Panc1 (cell line): ENCODE data around the gene ECD. TPM values are rescaled to one million over a fixed set of nuclear protein-coding genes. Genes with fewer than 3 reads are reported as not detected.
"Not testable (repeated sequence)": the region's sequence is repeated elsewhere in the genome, so short reads cannot be mapped to it uniquely, and the experiment has no call there.

Experiments
- ATAC-seq: fragments of 200-7000 bp; cut with Tn5 transposase; 2 replicates; pipeline ENCODE4 v1.9.1; 2020; ENCODE audit warnings: mild to moderate bottlenecking, moderate library complexity
- BruUV-seq: library from RNA; stranded (reverse); fragments of 400-500 nt; replicated peaks from 2 replicates; lab custom pipeline; 2021; lab: Mats Ljungman, UMichigan
- CTCF ChIA-PET: fragments of 300-600 bp; sonication (Branson Sonifier 250); formaldehyde crosslinking; loops from one replicate; lab custom pipeline; 2022; ENCODE audit warnings: antibody characterized with exemption; lab: Charles Lee
- POLR2A ChIA-PET: fragments of 300-600 bp; sonication (Branson Sonifier 250); formaldehyde crosslinking; loops from one replicate; lab custom pipeline; 2022; ENCODE audit warnings: antibody characterized with exemption; lab: Charles Lee
- DNase-seq: peaks from one replicate; pipeline ENCODE4 v3.0.0-alpha.2; 2010; ENCODE audit warnings: low read depth, low spot score
- H3K27ac ChIP-seq: 2 replicates; pipeline ENCODE4 v1.5.1; 2011; ENCODE audit warnings: mild to moderate bottlenecking, low read length, inconsistent platforms
- H3K27me3 ChIP-seq: fragments of 200-500 bp; sonication (Bioruptor generic); 2 replicates; pipeline ENCODE4 v1.6.0; 2014; ENCODE audit warnings: low read length, inconsistent platforms; ENCODE audit not compliant: control insufficient read depth, insufficient read depth
- H3K36me3 ChIP-seq: fragments of 200-500 bp; sonication (Bioruptor generic); 2 replicates; pipeline ENCODE4 v1.5.1; 2014; ENCODE audit warnings: inconsistent platforms, mild to moderate bottlenecking, low read length, moderate library complexity; ENCODE audit not compliant: control insufficient read depth, insufficient read depth
- H3K4me1 ChIP-seq: 2 replicates; pipeline ENCODE4 v1.5.1; 2011; ENCODE audit warnings: inconsistent platforms, mild to moderate bottlenecking, low read length, moderate library complexity; ENCODE audit not compliant: control insufficient read depth, insufficient read depth
- H3K4me3 ChIP-seq, 2 experiments: 2 replicates each; pipeline ENCODE4 v1.5.1; 2011 to 2012; ENCODE audit warnings: low read depth in 2 of 2, low read length in 2 of 2, mild to moderate bottlenecking in 2 of 2, inconsistent platforms in 1 of 2, moderate library complexity in 1 of 2
- H3K9me3 ChIP-seq: fragments of 200-500 bp; sonication (Bioruptor generic); 2 replicates; pipeline ENCODE4 v1.5.1; 2014; ENCODE audit warnings: low read depth, mild to moderate bottlenecking, inconsistent platforms, low read length, moderate library complexity; ENCODE audit not compliant: control insufficient read depth, insufficient read depth
- CTCF ChIP-seq: fragments of 450-650 bp; IDR thresholded peaks from 2 replicates; pipeline ENCODE4 v1.5.1; 2017; ENCODE audit warnings: mild to moderate bottlenecking
- POLR2AphosphoS5 ChIP-seq: IDR thresholded peaks from 2 replicates; pipeline ENCODE4 v1.6.1; 2012; ENCODE audit warnings: mild to moderate bottlenecking, low read depth, low read length, moderate library complexity
- REST ChIP-seq, 2 experiments: IDR thresholded peaks; 2 replicates each; pipeline ENCODE4 v1.6.1; 2011 to 2012; ENCODE audit warnings: low read depth in 2 of 2, control low read depth in 1 of 2, low read length in 1 of 2, mild to moderate bottlenecking in 1 of 2, moderate library complexity in 1 of 2; ENCODE audit not compliant: insufficient read depth in 1 of 2
- SIN3A ChIP-seq: IDR thresholded peaks from 2 replicates; pipeline ENCODE4 v1.6.1; 2012; ENCODE audit warnings: low read depth, mild to moderate bottlenecking, low read length, moderate library complexity, borderline replicate concordance; ENCODE audit not compliant: insufficient read depth
- TCF7L2 ChIP-seq: IDR thresholded peaks from 2 replicates; pipeline ENCODE4 v1.6.1; 2011; ENCODE audit warnings: mild to moderate bottlenecking, low read depth, low read length, inconsistent platforms
- in situ Hi-C: cut with HindIII; loops from 2 replicates; pipeline ENCODE4 v1.10.0; 2016; ENCODE audit warnings: low sequenced_read_pairs, low pct_unique_long_range_greater_than_20kb
- intact Hi-C: fragments of 100-400 bp; cut with micrococcal nuclease; formaldehyde crosslinking; loops from one replicate; pipeline ENCODE4 v1.10.0; 2022; ENCODE audit not compliant: unreplicated experiment
- total RNA-seq: library from RNA; stranded (reverse); gene quantifications from one replicate; pipeline ENCODE4 v1.2.1, GENCODE V29; 2021; ENCODE audit not compliant: unreplicated experiment

ECD gene
- total RNA-seq, 1 experiment from 2014 or later, result 53.9 TPM

DNA sequence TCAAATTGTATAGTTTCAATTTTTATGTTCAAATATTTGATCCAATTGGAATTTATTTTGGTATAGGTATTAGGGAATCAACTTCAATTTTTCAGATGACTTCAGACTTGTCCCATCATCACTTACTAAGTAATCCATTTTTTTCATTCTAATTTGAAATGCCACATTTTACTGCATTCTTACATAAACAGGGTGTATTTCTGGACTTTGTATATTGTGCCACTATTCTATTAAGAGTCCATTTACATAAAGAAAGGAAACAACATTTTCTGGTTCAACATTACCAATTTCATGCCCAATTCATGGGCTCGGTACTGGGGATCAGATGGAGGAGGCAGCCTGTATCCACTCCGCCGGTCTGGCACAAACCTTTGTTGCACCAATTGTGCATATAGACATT lies 15.8 kb downstream of the ECD start:
- DNase-seq, result no peak
- ATAC-seq, result no peak
- POLR2A ChIA-PET, result interaction anchor here (0.7 kb wide), 1 partner anchor 795 kb away, joined by 3 read pairs; no protein-coding TSS in a partner anchor
- CTCF ChIA-PET, result interaction anchor here (0.7 kb wide), 1 partner anchor 13 kb away, joined by 3 read pairs; no protein-coding TSS in a partner anchor
- Histone ChIP-seq H3K36me3 (peaks cover 41% of the 10 kb centered on the region), H3K4me3 (no peak overlapping the region), H3K27ac (no peak overlapping the region), H3K27me3 (no peaks in the 10 kb centered on the region), H3K4me1 (no peaks in the 10 kb centered on the region), H3K9me3 (no peaks in the 10 kb centered on the region)
- in situ Hi-C loops, result no loop called here
- BruUV-seq, result TSS peak; percentile 13
- intact Hi-C loops, result no loop called here
- TF ChIP-seq TCF7L2, result no peak
- TF ChIP-seq SIN3A, result no peak
- no peak for TF ChIP-seq REST (IDR thresholded peaks at IDR 0.05; ENCODE audit: insufficient read depth in 1 of 2, low read depth in 2 of 2, low read length in 1 of 2)
- no peak for TF ChIP-seq CTCF
- no peak for TF ChIP-seq POLR2AphosphoS5

- BruUV-seq, ATAC-seq, H3K4me1 ChIP-seq, H3K4me3 ChIP-seq, intact Hi-C loops, DNase-seq, in situ Hi-C loops, POLR2A ChIA-PET, H3K27me3 ChIP-seq, H3K27ac ChIP-seq, CTCF ChIA-PET, H3K9me3 ChIP-seq: not testable (repeated sequence)
- H3K36me3 ChIP-seq, result peaks cover 32% of the 10 kb centered on the region
Observed at GRCh38 chr10:73150633-73151413, 17.0 kb downstream of the ECD start.

DNA sequence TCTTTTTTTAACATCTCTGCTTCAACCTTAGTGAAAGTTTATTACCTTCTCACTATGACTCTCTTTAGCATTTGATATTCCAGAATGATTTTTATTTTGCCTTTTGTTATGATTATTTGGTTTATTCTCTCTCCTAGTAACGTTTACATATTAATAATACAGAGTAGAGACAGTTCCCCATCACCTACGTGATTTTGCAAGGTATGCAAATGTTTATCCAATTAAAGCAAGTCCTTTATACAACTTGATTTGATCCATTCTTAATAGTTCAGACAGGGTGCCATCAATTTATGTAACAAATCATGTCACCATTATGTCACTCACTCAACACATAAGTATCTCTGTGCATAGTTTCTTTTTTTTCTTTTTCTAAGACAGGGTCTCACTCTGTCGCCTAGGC lies 26.2 kb downstream of the ECD start:
- H3K4me1 ChIP-seq, result no peaks in the 10 kb centered on the region
- H3K36me3 ChIP-seq, result peaks cover 35% of the 10 kb centered on the region
- ChIA-PET POLR2A (interaction anchor here (0.5 kb wide), 1 partner anchor 444 kb away, joined by 4 read pairs; no protein-coding TSS in a partner anchor), CTCF (no interaction called here)
- no TSS peak for BruUV-seq
- no peaks in the 10 kb centered on the region for H3K9me3 ChIP-seq
- no peak for TF ChIP-seq REST (IDR thresholded peaks at IDR 0.05; ENCODE audit: insufficient read depth in 1 of 2, low read depth in 2 of 2, low read length in 1 of 2)
- TF ChIP-seq SIN3A, result no peak
- TF ChIP-seq TCF7L2, result no peak
- TF ChIP-seq CTCF, result no peak
- no peak for TF ChIP-seq POLR2AphosphoS5
- no peak overlapping the region for H3K4me3 ChIP-seq
- H3K27ac ChIP-seq, result no peak overlapping the region
- intact Hi-C loops, result no loop called here
- DNase-seq (no peak), ATAC-seq (no peak)
- in situ Hi-C loops, result no loop called here
- no peaks in the 10 kb centered on the region for H3K27me3 ChIP-seq
